Ishikawa (cell line): ENCODE measurements around the gene ZBED2.

Experiments
- CEBPB ChIP-seq: IDR thresholded peaks from 2 replicates; pipeline ENCODE4 v1.6.1; 2012
- CREB1 ChIP-seq: IDR thresholded peaks from 2 replicates; pipeline ENCODE4 v1.6.1; 2012; ENCODE audit warnings: low read depth
- EGR1 ChIP-seq: IDR thresholded peaks from 2 replicates; pipeline ENCODE4 v1.6.1; 2012
- EP300 ChIP-seq: IDR thresholded peaks from 2 replicates; pipeline ENCODE4 v1.6.1; 2012; ENCODE audit warnings: borderline replicate concordance
- FOXM1 ChIP-seq: IDR thresholded peaks from 2 replicates; pipeline ENCODE4 v1.6.1; 2012; ENCODE audit warnings: low read depth, borderline replicate concordance
- NFIC ChIP-seq: IDR thresholded peaks from 2 replicates; pipeline ENCODE4 v1.6.1; 2012
- RAD21 ChIP-seq: IDR thresholded peaks from 2 replicates; pipeline ENCODE4 v1.6.1; 2012; ENCODE audit warnings: low read depth
- REST ChIP-seq: IDR thresholded peaks from 2 replicates; pipeline ENCODE4 v1.6.1; 2012; ENCODE audit warnings: low read depth, mild to moderate bottlenecking
- TAF1 ChIP-seq: IDR thresholded peaks from 2 replicates; pipeline ENCODE4 v1.6.1; 2012; ENCODE audit warnings: low read depth, mild to moderate bottlenecking
- TCF12 ChIP-seq: IDR thresholded peaks from 2 replicates; pipeline ENCODE4 v1.6.1; 2012; ENCODE audit warnings: low read depth
- TEAD4 ChIP-seq: IDR thresholded peaks from 2 replicates; pipeline ENCODE4 v1.6.1; 2012
- USF1 ChIP-seq: IDR thresholded peaks from 2 replicates; pipeline ENCODE4 v1.6.1; 2012
- YY1 ChIP-seq: IDR thresholded peaks from 2 replicates; pipeline ENCODE4 v1.6.1; 2012; ENCODE audit warnings: low read depth
- ZBTB7A ChIP-seq: IDR thresholded peaks from 2 replicates; pipeline ENCODE4 v1.6.1; 2012; ENCODE audit warnings: low read depth
- TF ChIP-seq, protein P1 (sequence below): IDR thresholded peaks from 2 replicates; pipeline ENCODE4 v1.6.1; 2012

Gene ZBED2

GRCh38 chr3:111577113-111577512 is 18.0 kb downstream of the ZBED2 start:
- TF ChIP-seq YY1, result no peak
- TF ChIP-seq ZBTB7A, result no peak
- peak; percentile 54; the same call in 1 of the 2 replicates for TF ChIP-seq EP300
- no peak for TF ChIP-seq EGR1
- TF ChIP-seq NFIC, result peak; percentile 90
- TF ChIP-seq RAD21, result peak; percentile 4; the same call in 1 of the 2 replicates
- TF ChIP-seq, protein P1, sequence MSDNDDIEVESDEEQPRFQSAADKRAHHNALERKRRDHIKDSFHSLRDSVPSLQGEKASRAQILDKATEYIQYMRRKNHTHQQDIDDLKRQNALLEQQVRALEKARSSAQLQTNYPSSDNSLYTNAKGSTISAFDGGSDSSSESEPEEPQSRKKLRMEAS, result no peak
- no peak for TF ChIP-seq FOXM1
- TF ChIP-seq USF1, result no peak
- no peak for TF ChIP-seq CREB1
- no peak for TF ChIP-seq CEBPB
- TF ChIP-seq TEAD4, result no peak
- TF ChIP-seq TCF12, result 0 out of 2 replicates have a peak, but pooled peaks have one; percentile 24

DNA sequence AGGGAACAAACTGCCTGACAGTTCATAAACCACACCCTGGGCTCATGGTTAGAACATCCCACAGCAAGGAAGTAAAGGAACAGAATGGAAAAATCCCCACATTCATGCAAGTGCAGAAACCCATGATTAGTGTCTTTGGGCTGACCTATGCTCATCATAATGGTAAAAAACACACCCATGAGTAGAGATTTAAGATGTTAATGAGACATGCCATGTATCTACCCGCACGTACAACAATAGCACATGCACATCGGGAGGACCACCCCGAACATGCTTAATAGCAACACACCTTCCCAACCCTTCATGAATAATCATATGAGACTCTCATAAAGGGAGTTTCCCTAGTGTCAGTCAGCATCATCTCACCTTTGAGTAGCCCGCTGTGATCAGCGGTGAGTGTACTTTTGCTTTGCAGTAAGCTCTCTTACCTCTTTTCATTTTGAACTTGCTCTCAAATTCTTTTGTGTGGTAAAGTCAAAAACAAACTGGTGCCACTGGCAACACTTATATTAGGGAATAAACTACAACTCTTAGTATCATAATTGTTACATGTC is 23.2 kb downstream of the ZBED2 start:
- TF ChIP-seq RAD21 (no peak), YY1 (no peak), TEAD4 (no peak), NFIC (no peak), CEBPB (no peak), EP300 (no peak), CREB1 (no peak), TCF12 (no peak), USF1 (no peak), TAF1 (no peak), REST (no peak), ZBTB7A (no peak), EGR1 (no peak), FOXM1 (no peak)
- TF ChIP-seq, protein P1, result no peak

DNA sequence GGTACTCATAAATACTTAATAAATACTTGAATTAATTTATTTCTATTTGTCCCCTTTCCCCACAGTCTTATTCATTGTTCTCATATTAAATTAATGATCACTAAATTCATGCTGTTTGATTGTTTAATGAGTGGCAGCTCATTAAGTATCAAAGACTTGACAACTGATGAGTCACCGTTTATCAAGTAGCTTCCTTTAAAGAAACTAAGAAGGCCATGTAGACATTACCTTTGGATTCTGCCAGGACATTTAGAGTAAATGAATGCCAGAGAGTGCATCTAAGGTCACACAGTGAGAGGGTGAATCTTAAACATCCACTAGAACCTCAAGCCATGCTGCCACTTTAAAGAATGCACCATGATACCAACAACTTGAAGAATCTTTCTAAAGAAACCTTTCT is 23.9 kb downstream of the ZBED2 start:
- TF ChIP-seq REST (no peak), USF1 (no peak), EGR1 (no peak), CREB1 (no peak), TEAD4 (no peak), RAD21 (no peak), NFIC (no peak), FOXM1 (no peak), EP300 (no peak), ZBTB7A (no peak), TAF1 (no peak), TCF12 (no peak), CEBPB (no peak), YY1 (no peak)
- TF ChIP-seq, protein P1, result no peak

DNA sequence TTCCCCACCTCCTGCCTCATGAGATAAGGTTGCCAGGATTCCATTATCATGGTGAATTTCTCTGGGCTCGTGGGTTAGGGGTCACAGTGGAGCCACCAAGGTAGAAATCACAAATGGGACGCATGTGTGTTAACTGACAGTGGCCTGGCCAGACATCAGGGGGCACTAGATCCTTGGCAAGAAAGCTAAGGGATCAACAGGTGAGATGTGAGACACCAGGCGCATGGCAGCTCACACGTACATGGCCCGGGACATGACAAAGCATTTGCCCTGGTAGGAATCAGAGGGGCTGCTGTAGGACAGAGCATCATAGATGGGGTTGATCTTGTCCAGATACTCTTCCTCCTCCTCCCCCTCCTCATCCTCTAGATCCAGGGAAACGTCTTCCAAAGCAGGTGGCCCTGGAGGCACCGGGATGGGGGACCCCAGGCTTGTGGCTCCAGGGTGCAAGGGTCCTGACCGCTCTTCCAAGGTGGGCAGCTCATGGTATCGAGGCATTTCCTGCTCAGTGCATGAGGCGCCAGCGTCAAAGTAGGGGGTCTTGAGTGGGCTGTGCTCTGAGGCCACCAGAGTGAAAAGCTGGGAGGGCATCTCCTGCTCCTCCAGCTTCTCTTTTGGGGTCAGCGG is 24.6 kb downstream of the ZBED2 start:
- peak; percentile 21; the same call in 1 of the 2 replicates for TF ChIP-seq RAD21
- TF ChIP-seq TAF1, result no peak

DNA sequence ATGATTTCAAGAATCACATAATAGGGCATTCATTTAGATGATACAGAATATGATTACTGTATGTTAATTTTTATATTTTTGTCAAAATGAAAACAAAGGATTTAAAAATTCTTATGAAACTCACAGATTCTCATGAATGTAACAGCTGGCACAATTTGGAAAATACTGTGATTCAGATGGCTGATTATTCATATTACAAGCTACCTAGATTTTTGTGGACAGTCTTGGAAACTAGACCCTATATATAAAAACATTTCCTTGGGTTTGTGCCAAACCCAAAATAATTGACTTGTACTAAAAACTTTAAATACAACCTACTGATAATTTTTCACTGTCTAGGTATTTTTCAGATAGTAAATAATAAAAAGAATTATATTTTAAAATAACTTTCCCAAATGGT is 26.2 kb downstream of the ZBED2 start:
- TF ChIP-seq TEAD4, result no peak
- TF ChIP-seq TCF12, result no peak
- TF ChIP-seq ZBTB7A, result no peak
- no peak for TF ChIP-seq EGR1
- TF ChIP-seq NFIC, result no peak
- no peak for TF ChIP-seq FOXM1
- TF ChIP-seq USF1, result no peak
- TF ChIP-seq TAF1, result no peak
- TF ChIP-seq RAD21, result no peak
- no peak for TF ChIP-seq CREB1
- TF ChIP-seq, protein P1, result no peak
